ENCODE results near the gene GPX4. TPM values are rescaled to one million over a fixed set of nuclear protein-coding genes. Genes with fewer than 3 reads are reported as not detected.

Gene GPX4
- 240 to 246 TPM (median 245 TPM) in 3 replicates for total RNA-seq
- long read RNA-seq, transcript GPX4-201 (7 exons, 919 nt): major isoform, 221 of 281 reads
- long read RNA-seq, partial matches to known transcripts: 19 of 281 reads
- long read RNA-seq, other reads (novel, unspliced or antisense): 38 of 281 reads

GRCh38 chr19:1103708-1104310 lies at the start of gene GPX4:
GPX4 (plus strand) TSS chr19:1103994; CDS start chr19:1104044, 50 bp downstream.
- Mint-ChIP-seq H3K27me3 (ENCODE audit: low read depth) (no peaks in the 10 kb centered on the region), H3K9me3 (ENCODE audit: low read depth) (peaks cover 2% of the 10 kb centered on the region), H3K4me3 (ENCODE audit: unreplicated experiment) (peak within 1 kb of the TSS; percentile 77), H3K27ac (ENCODE audit: unreplicated experiment) (peak within 1 kb of the TSS; percentile 98), H3K4me1 (ENCODE audit: low read depth) (peaks cover 56% of the 10 kb centered on the region), H3K36me3 (ENCODE audit: low read depth) (peaks cover 1% of the 10 kb centered on the region)
- TF ChIP-seq, protein P1, sequence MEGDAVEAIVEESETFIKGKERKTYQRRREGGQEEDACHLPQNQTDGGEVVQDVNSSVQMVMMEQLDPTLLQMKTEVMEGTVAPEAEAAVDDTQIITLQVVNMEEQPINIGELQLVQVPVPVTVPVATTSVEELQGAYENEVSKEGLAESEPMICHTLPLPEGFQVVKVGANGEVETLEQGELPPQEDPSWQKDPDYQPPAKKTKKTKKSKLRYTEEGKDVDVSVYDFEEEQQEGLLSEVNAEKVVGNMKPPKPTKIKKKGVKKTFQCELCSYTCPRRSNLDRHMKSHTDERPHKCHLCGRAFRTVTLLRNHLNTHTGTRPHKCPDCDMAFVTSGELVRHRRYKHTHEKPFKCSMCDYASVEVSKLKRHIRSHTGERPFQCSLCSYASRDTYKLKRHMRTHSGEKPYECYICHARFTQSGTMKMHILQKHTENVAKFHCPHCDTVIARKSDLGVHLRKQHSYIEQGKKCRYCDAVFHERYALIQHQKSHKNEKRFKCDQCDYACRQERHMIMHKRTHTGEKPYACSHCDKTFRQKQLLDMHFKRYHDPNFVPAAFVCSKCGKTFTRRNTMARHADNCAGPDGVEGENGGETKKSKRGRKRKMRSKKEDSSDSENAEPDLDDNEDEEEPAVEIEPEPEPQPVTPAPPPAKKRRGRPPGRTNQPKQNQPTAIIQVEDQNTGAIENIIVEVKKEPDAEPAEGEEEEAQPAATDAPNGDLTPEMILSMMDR (IDR thresholded peaks at IDR 0.05): no peak
- peak; percentile 99 for DNase-seq (ENCODE audit: low spot score)

DNA sequence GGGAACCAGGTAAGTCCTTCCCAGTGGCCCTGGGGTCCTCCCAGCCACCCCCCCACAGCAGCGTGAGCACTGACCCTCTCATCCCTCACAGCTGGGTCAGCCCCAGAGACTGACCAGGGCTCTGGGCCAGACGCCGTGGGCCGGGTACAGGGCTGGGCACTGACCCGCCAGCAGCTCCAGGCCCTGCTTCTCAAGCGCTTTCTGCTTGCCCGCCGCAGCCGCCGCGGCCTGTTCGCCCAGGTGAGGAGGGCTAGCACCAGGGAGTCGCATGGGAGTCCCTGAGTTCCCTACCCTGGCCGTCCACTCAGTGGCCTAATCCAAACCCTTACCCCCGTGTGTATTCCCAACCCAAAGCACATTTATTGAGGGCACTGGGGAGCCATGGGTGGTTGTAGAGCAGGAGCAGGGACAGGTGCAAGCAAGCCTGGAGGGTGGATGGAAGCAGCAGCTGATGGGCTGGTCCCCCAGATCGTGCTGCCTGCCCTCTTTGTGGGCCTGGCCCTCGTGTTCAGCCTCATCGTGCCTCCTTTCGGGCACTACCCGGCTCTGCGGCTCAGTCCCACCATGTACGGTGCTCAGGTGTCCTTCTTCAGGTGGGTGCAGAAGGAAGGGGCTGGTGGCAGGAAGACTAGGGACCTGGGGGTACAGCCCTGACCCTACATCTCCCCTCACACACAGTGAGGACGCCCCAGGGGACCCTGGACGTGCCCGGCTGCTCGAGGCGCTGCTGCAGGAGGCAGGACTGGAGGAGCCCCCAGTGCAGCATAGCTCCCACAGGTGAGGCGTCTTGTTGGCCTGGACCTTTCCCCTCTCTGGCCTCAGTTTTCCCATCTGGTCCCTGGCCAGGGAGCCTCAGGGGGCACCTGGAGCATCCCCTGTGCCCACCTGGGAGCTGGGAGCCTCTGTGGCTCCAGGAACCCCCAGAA lies 49.4 kb upstream of the GPX4 start:
- H3K4me1 Mint-ChIP-seq (ENCODE audit: low read depth): no peaks in the 10 kb centered on the region
- no peak for DNase-seq (ENCODE audit: low spot score)
- H3K36me3 Mint-ChIP-seq (ENCODE audit: low read depth): no peaks in the 10 kb centered on the region
- no peak overlapping the region for H3K4me3 Mint-ChIP-seq (ENCODE audit: unreplicated experiment)
- H3K9me3 Mint-ChIP-seq (ENCODE audit: low read depth): no peaks in the 10 kb centered on the region
- TF ChIP-seq, protein P1 (IDR thresholded peaks at IDR 0.05): no peak
- H3K27ac Mint-ChIP-seq (ENCODE audit: unreplicated experiment): no peak overlapping the region
- no peaks in the 10 kb centered on the region for H3K27me3 Mint-ChIP-seq (ENCODE audit: low read depth)

- no peaks in the 10 kb centered on the region for H3K4me1 Mint-ChIP-seq (ENCODE audit: low read depth)
- no peaks in the 10 kb centered on the region for H3K27me3 Mint-ChIP-seq (ENCODE audit: low read depth)
Observed at GRCh38 chr19:1055028-1055425, 48.8 kb upstream of the GPX4 start.

GRCh38 chr19:1055886-1056620 lies 47.7 kb upstream of the GPX4 start:
- TF ChIP-seq, protein P1 (IDR thresholded peaks at IDR 0.05): no peak
- H3K4me3 Mint-ChIP-seq (ENCODE audit: unreplicated experiment): no peak overlapping the region
- DNase-seq (ENCODE audit: low spot score): no peak
- no peaks in the 10 kb centered on the region for H3K27me3 Mint-ChIP-seq (ENCODE audit: low read depth)
- no peaks in the 10 kb centered on the region for H3K4me1 Mint-ChIP-seq (ENCODE audit: low read depth)
- no peaks in the 10 kb centered on the region for H3K36me3 Mint-ChIP-seq (ENCODE audit: low read depth)
- no peaks in the 10 kb centered on the region for H3K9me3 Mint-ChIP-seq (ENCODE audit: low read depth)
- no peak overlapping the region for H3K27ac Mint-ChIP-seq (ENCODE audit: unreplicated experiment)

More at GRCh38 chr19:1055028-1055425, 48.8 kb upstream of the GPX4 start:
- no peak overlapping the region for H3K4me3 Mint-ChIP-seq (ENCODE audit: unreplicated experiment)
- no peak for DNase-seq (ENCODE audit: low spot score)
- no peaks in the 10 kb centered on the region for H3K36me3 Mint-ChIP-seq (ENCODE audit: low read depth)
- H3K9me3 Mint-ChIP-seq (ENCODE audit: low read depth): no peaks in the 10 kb centered on the region
- TF ChIP-seq, protein P1 (IDR thresholded peaks at IDR 0.05): no peak
- no peak overlapping the region for H3K27ac Mint-ChIP-seq (ENCODE audit: unreplicated experiment)

Data from chondrocyte (in vitro differentiated cells).